GM12864 (cell line): ENCODE results near the gene CDH7.
A peak's percentile ranks its signal among the peaks of the same experiment; 100 is the strongest.

ENCODE experiments used
- DNase-seq: peaks from one replicate; pipeline ENCODE4 v3.0.0-alpha.2; 2011; ENCODE audit warnings: low read depth
- H3K4me3 ChIP-seq: 2 replicates; pipeline ENCODE4 v1.5.1; 2011; ENCODE audit warnings: mild to moderate bottlenecking, low read depth, low read length, control low read depth
- TF ChIP-seq, protein P1 (sequence below): IDR thresholded peaks from 2 replicates; pipeline ENCODE4 v1.5.1; 2011; ENCODE audit warnings: low read depth, mild to moderate bottlenecking, moderate library complexity, low read length, control low read depth, inconsistent platforms; ENCODE audit errors: missing control alignments

CDH7 gene

GRCh38 chr18:65924904-65925303 is 174.1 kb downstream of the CDH7 start:
- TF ChIP-seq, protein P1, sequence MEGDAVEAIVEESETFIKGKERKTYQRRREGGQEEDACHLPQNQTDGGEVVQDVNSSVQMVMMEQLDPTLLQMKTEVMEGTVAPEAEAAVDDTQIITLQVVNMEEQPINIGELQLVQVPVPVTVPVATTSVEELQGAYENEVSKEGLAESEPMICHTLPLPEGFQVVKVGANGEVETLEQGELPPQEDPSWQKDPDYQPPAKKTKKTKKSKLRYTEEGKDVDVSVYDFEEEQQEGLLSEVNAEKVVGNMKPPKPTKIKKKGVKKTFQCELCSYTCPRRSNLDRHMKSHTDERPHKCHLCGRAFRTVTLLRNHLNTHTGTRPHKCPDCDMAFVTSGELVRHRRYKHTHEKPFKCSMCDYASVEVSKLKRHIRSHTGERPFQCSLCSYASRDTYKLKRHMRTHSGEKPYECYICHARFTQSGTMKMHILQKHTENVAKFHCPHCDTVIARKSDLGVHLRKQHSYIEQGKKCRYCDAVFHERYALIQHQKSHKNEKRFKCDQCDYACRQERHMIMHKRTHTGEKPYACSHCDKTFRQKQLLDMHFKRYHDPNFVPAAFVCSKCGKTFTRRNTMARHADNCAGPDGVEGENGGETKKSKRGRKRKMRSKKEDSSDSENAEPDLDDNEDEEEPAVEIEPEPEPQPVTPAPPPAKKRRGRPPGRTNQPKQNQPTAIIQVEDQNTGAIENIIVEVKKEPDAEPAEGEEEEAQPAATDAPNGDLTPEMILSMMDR, result no peak
- no peak for DNase-seq

GRCh38 chr18:65934874-65935273 is 184.1 kb downstream of the CDH7 start:
- no peak overlapping the region for H3K4me3 ChIP-seq
- DNase-seq, result no peak
- TF ChIP-seq, protein P1, result no peak

More at GRCh38 chr18:65924904-65925303, 174.1 kb downstream of the CDH7 start:
- H3K4me3 ChIP-seq, result no peak overlapping the region

DNA sequence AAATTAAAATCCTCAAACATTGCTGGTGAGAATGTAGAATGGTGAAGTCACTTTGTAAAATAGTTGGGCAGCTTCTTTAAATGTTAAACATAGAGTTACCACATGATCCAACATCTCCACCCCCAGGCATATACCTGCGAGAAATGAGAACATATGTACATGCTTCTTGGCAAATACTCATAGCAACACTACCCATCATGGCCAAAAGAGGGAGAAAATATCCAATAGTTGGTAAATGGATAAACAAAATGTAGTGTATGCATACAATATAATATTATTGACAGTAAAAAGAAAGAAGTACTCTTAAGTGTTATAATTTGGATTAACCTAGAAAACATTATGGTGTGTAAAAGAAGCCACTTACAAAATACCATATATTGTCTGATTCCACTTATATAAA is 185.9 kb downstream of the CDH7 start:
- DNase-seq, result no peak
- no peak overlapping the region for H3K4me3 ChIP-seq
- TF ChIP-seq, protein P1, result no peak

DNA sequence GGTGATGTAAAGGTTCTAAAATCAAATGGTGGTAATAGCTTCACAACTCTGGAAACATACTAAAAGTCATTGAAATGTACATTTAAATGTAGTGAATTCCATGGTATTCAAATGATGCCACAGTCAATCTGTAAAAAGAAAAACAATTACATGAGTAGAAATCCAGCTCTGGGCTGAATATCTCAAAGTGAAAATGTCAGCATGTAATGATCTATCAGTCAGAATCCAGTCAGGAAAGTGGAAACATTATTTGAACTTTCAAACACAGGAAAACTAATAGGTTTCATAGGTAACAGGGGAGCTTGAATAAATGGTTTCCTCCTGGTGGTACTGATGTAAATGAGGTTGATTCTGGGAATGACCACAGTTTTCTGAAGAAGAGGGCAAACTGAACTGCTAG is 186.4 kb downstream of the CDH7 start:
- H3K4me3 ChIP-seq, result no peak overlapping the region
- TF ChIP-seq, protein P1, result no peak
- no peak for DNase-seq

DNA sequence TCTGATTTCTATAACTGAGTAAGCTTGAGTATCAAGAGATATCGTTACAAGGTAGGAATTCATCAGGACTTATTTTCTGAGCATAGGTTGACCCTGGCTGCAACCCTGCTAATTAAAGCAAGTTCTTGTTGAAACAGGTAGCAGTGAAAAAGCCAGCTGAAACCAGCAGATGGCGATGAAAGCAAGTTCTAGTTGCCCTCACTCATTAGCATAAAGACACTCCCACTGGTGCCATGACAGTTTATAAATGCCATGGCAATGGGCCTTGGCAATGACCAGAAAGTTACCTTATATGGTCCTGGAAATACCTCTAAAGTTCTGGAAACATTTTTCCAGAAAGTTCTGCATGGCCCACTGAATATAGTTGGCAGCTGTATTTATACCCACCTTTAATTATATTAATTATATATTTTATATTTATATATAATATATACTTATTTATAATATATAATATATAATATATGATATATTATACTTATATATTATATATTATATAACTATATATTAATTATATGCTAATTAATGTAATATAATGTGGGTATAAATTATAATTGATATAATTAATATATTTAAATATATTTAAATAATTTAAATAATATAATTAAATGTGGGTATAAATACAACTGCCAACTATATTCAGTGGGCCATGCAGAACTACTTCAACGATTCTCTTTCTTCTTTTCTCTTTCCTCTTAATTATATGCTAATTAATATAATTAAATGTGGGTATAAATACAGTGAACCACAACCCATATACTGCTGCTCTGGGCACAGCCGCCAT is 188.0 kb downstream of the CDH7 start:
- H3K4me3 ChIP-seq, result no peak overlapping the region
- peak; percentile 7 for DNase-seq
- TF ChIP-seq, protein P1, result peak; percentile 40
